Thyroid gland (tissue), 4 donors: ENCODE results near the gene CACNA2D3.

ENCODE experiments used
- CTCF ChIP-seq, 6 experiments: fragments of 200-600 bp in 3 of 6; fragments of 450-650 bp in 3 of 6; sonication (generic) in 3 of 6; IDR thresholded peaks; one replicate each; pipeline ENCODE4 v1.5.1; 2016 to 2019; ENCODE audit warnings: antibody characterized with exemption in 6 of 6, mild to moderate bottlenecking in 2 of 6, inconsistent platforms in 1 of 6, moderate library complexity in 1 of 6
- POLR2A ChIP-seq, 2 donors: fragments of 450-650 bp; IDR thresholded peaks; one replicate each; pipeline ENCODE4 v1.6.1; 2017; ENCODE audit warnings: antibody characterized with exemption in 2 of 2, mild to moderate bottlenecking in 2 of 2, moderate library complexity in 1 of 2

- TF ChIP-seq POLR2A (IDR thresholded peaks at IDR 0.05) (no peak), CTCF (IDR thresholded peaks at IDR 0.05) (no peak)
Measured at GRCh38 chr3:54914180-54914579, 791.8 kb downstream of the CACNA2D3 start.
